ENCODE results near the gene LRCH1.
A peak's percentile ranks its signal among the peaks of the same experiment; 100 is the strongest.

Gene LRCH1

GRCh38 chr13:46576762-46577161, 23.8 kb downstream of the LRCH1 start:
- DNase-seq (ENCODE audit: insufficient read length, low spot score), result no peak

GRCh38 chr13:46577696-46578589, 25.0 kb downstream of the LRCH1 start:
- TF ChIP-seq CTCF (IDR thresholded peaks at IDR 0.05; ENCODE audit: insufficient read depth, missing control alignments), result no peak
- DNase-seq (ENCODE audit: insufficient read length, low spot score), result no peak
- no peak for FAIRE-seq

More at GRCh38 chr13:46576762-46577161, 23.8 kb downstream of the LRCH1 start:
- FAIRE-seq, result no peak
- no peak for TF ChIP-seq CTCF (IDR thresholded peaks at IDR 0.05; ENCODE audit: insufficient read depth, missing control alignments)

GRCh38 chr13:46578590-46578975, 25.6 kb downstream of the LRCH1 start:
- FAIRE-seq (no peak), DNase-seq (ENCODE audit: insufficient read length, low spot score) (no peak)
- no peak for TF ChIP-seq CTCF (IDR thresholded peaks at IDR 0.05; ENCODE audit: insufficient read depth, missing control alignments)

GRCh38 chr13:46580362-46580839, 27.4 kb downstream of the LRCH1 start:
- DNase-seq (ENCODE audit: insufficient read length, low spot score) (no peak), FAIRE-seq (no peak)
- TF ChIP-seq CTCF (IDR thresholded peaks at IDR 0.05; ENCODE audit: insufficient read depth, missing control alignments), result no peak

GRCh38 chr13:46582190-46582589, 29.2 kb downstream of the LRCH1 start:
- no peak for FAIRE-seq
- no peak for DNase-seq (ENCODE audit: insufficient read length, low spot score)
- TF ChIP-seq CTCF (IDR thresholded peaks at IDR 0.05; ENCODE audit: insufficient read depth, missing control alignments), result no peak

- TF ChIP-seq CTCF (IDR thresholded peaks at IDR 0.05; ENCODE audit: insufficient read depth, missing control alignments), result no peak
- FAIRE-seq, result peak; percentile 70
Observed at GRCh38 chr13:46586751-46587514, 34.0 kb downstream of the LRCH1 start.

More at GRCh38 chr13:46586751-46587514, 34.0 kb downstream of the LRCH1 start:
- DNase-seq (ENCODE audit: insufficient read length, low spot score), result no peak
